Superior temporal gyrus (tissue), 1 donor: ENCODE measurements around the gene IFITM2.
"Not testable (repeated sequence)": the region's sequence is repeated elsewhere in the genome, so short reads cannot be mapped to it uniquely, and the experiment has no call there.

Experiments
- DNase-seq: peaks from one replicate; pipeline ENCODE4 v3.0.0-alpha.2; 2016; ENCODE audit errors: extremely low spot score

The IFITM2 gene

DNA sequence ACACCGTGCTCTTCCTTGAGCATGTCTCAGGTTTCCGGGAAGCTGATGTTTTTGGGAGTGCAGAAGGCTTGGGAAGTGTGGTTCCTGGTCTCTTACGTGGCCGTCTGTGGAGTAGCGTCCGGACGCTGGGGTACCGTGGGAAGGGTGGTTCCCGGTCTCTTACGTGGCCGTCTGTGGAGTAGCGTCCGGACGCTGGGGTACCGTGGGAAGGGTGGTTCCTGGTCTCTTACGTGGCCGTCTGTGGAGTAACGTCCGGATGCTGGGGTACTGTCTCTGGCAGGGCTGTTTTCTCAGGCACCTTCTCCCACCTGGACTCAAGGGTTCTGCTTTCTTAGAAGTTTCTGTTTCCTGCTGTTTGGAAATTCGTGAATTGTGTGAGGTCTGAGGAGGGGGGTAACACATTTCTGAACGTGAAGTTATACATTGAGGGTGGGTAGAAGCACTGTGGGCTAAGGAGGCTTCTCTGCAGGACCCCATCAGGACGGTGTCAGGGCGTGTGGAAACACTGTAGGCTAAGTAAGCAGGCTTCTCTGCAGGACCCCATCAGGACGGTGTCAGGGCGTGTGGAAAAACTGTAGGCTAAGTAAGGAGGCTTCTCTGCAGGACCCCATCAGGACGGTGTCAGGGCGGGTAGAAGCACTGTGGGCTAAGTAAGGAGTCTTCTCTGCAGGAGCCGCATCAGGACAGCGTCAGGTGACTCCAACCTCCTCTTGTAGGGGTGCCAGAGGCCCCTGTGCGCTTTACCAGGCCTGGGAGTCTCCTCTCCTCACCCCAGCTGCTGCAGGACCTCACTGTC is 18.4 kb downstream of the IFITM2 start:
- no peak for DNase-seq

DNA sequence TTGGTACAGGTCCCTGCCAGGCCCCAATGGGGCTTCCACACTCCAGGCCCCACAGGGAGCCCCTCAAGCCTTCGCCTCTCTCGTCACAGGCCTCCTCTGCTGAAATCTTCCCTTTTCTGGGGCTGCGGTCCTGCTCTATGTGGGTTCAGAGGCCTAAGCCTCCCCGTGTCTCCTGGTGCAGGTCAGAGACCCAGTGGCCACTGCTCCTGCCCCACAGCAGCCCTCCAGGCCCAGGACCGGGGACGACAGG is 18.9 kb downstream of the IFITM2 start:
- no peak for DNase-seq

DNA sequence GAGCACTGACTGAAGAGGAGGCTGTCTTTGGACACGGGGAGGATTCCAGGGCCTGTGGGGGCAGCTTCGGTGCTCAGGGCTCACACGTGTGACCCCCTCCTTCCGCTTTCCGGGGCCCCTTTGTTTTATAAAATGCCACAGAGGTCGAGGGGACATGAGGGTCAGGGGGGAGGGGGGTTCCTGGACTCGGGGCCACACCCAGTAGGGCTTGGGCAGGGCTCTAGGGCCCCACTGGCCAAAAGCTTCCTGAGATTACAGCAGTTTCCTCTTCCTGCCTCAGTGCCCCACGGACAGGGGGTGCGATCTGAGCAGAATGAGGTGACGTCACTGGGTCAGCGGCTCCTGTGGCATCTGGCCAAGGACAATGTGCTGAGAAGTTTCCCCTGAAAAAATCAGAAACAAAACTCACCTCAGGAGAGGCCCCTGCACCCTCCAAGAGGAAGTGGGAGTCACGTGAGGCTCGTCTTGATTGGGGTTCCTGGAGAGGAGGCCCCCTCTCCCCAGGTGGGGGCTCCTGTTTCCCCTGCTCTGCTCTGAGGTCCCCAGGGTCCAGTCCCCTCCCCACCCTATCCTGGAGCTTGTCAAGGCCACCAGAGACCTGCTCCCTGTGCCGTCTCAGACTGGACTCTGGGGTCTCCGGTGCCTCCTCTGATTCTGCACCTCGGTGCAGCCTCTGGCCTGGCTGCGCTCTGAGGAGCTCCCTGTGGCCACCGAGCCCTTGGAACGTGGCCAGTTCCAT is 19.4 kb downstream of the IFITM2 start:
- DNase-seq = no peak

DNA sequence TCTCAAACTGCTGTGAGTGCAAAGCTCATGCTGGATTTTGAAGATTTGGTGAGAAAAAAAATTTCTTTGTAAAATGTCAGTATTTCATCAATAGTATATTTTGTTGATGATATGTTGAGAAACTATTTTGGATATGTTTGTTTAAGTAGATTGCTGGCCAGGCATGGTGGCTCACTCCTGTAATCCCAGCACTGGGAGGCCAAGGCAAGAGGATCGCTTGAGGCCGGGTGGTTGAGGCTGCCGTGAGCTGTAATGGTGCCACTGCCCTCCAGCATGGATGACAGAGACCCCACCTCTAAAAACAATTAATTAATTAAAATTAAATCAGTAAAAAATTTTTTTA is 19.9 kb downstream of the IFITM2 start:
- DNase-seq = no peak

- DNase-seq = no peak
Observed at GRCh38 chr11:328012-328411, 20.4 kb downstream of the IFITM2 start.

GRCh38 chr11:328516-329100 is 21.0 kb downstream of the IFITM2 start:
- DNase-seq = not testable (repeated sequence)

GRCh38 chr11:329886-330253 is 22.3 kb downstream of the IFITM2 start:
- DNase-seq = no peak

GRCh38 chr11:330307-330693 is 22.7 kb downstream of the IFITM2 start:
- no peak for DNase-seq

GRCh38 chr11:330694-331357 is 23.2 kb downstream of the IFITM2 start:
- no peak for DNase-seq

DNA sequence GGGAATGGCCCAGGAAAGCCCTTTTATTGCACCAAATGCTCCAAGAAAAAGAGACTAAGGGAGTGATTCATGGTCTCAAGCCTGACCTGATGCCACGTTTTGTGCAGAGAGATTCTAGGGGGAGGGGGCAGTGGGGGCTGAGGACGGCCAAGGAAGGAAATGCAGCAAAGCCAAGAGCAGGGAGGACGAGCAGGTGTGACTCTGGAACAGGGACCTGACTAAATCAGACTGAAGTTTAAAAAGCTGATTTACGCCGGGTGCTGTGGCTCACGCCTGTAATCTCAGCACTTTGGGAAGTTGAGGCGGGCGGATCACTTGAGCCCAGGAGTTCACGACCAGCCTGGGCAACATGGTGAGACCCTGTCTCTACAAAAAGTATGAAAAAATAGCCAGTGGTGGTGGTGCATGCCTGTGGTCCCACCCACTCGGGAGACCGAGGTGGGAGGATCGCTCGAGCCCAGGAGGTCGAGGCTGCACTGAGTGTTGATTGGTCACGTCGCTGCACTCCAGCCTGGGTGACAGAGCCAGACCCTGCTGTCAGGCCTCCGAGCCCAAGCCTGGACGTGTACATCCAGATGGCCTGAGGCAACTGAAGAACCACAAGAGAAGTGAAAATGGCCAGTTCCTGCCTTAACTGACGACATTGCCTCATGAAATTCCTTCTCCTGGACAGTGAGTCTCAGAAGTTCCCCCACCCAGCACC is 23.9 kb downstream of the IFITM2 start:
- DNase-seq = no peak

DNA sequence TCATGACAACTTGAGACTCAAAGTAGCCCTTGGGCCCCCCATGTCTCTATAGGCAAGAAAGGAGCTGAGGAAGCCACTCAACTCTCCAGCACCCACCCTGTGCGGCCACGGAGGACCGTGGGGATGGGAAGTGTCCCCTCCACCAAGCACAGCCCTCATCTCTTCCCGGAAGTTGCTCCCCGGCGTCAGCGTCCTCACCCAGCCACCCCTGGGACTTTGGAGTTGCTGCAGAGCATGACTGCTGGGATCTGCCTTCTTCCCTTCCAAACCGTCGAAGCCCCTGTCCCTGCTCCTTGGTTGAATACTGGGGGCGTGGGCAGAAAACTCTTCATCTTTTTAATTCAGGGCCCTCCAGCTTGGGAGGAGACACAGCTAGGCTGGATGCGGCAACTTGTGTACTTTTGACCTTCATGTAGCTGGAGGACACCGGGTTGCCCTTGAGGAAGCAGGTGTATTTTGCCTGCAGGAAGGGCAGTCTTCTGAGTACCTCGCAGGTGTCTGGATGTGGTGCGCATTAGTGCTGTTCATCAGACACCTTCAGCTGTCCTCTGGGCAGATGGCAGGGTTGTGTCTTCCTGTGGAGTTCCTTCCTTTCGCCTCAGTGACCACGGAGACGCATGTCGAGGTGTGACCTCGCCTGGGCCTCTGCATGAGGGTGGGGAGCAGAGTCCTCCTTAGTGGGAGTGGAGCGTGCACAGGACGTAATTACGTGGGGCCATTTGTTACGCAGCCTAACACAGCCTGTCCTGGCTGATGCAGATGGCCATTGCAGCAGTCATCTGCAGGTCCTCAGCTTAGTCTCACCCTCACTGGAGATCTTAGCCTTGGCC is 25.2 kb downstream of the IFITM2 start:
- DNase-seq = no peak

- DNase-seq = not testable (repeated sequence)
Observed at GRCh38 chr11:333616-334263, 26.1 kb downstream of the IFITM2 start.

GRCh38 chr11:334264-334994 is 26.8 kb downstream of the IFITM2 start:
- DNase-seq = no peak

DNA sequence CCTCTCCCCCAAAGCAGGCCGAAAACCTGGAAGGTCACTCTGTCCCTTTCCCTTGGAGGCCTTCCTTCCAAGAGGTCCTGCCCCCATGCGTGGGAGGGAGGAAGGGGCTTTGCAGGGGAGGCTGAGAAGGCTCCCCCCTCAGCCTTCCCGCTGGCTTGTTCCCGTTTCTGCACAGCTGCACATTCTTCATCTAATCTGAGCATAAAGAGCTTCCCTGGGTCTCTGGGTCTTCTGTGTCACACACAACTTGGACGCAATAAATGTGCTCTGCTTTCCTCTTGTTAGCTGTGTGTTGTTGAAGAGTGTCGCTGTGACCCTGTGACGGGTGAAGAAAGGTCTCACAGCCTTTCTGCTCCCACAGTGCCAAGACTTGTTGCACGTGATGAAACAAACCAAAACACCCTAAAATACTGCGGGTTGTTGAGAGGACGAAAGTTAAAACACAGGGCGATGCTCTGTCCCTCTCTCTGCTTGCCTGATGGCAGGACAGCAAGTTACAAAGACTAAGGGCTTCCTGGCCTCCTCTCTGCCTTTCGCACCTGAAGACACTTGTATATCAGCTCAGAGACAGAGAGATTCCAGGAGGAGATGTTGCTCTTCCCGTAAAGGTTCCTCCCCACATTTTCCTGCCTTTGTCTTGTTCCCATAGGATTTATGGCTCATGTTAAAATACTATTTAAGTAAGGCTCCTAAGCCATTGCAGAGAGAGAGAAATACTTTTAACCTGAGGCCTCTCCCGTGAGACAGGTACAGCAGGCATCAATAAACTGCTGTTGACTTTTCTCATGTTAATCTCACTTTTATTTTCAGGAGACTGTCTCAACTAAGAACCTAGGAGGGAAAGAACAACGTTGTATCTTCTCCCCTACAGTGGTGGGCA is 28.4 kb downstream of the IFITM2 start:
- DNase-seq = no peak

DNA sequence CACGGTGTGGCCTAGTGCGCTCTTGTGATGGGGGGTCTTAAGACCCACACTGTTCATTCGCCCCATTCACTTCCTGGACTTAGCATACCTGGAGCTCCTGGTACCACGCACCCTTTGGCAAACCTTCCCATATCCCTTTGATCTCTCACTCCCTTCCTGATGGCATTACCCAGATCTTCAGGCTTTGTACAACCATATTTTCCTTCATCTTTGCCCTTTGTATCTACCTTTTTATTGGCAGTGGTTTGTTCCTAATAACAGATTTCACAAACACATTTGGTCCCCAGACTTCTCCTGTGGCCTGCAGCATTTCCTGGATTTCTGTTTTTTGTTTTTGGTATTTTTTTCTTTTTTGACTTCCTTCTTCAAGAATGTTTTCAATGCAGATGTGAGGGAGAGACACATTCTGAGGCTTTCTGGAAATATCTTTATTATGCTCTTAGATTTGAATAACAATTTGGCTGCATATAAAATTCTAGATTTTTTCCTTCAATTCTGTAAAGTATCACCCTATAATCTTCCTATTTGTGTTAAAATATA is 29.1 kb downstream of the IFITM2 start:
- DNase-seq = no peak

- no peak for DNase-seq
Observed at GRCh38 chr11:337711-338110, 30.1 kb downstream of the IFITM2 start.

GRCh38 chr11:339963-340362 is 32.3 kb downstream of the IFITM2 start:
- DNase-seq = no peak

GRCh38 chr11:340539-341512 is 33.2 kb downstream of the IFITM2 start:
- no peak for DNase-seq
